ENCODE measurements around the gene KRTAP25-1. TPM values are rescaled to one million over a fixed set of nuclear protein-coding genes. Genes with fewer than 3 reads are reported as not detected.

The KRTAP25-1 gene
- polyA plus RNA-seq, 1 of the 3 experiments (the other 2 are of a cell fraction) = not detected

GRCh38 chr21:30333736-30334135 lies 44.4 kb upstream of the KRTAP25-1 start (continued):
- no peak for TF ChIP-seq SIN3A (IDR thresholded peaks at IDR 0.05; ENCODE audit: borderline replicate concordance, low read depth, low read length)
- TF ChIP-seq, protein P1, sequence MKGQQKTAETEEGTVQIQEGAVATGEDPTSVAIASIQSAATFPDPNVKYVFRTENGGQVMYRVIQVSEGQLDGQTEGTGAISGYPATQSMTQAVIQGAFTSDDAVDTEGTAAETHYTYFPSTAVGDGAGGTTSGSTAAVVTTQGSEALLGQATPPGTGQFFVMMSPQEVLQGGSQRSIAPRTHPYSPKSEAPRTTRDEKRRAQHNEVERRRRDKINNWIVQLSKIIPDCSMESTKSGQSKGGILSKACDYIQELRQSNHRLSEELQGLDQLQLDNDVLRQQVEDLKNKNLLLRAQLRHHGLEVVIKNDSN (IDR thresholded peaks at IDR 0.05; ENCODE audit: borderline replicate concordance, low read depth) = no peak
- TF ChIP-seq FOSL2 (IDR thresholded peaks at IDR 0.05; ENCODE audit: borderline replicate concordance, low read depth) = no peak

- no peaks in the 10 kb centered on the region for H3K9me3 ChIP-seq
- no peaks in the 10 kb centered on the region for H3K9me2 ChIP-seq
- no peak overlapping the region for H3K4me2 ChIP-seq
- no peak overlapping the region for H2AFZ ChIP-seq (ENCODE audit: low read depth)
- CTCF ChIA-PET = interaction anchor here (1.6 kb wide), 1 partner anchor 9 kb away, joined by 9 read pairs; no protein-coding TSS in a partner anchor
- no peak for DNase-seq
- TF ChIP-seq NFIC (IDR thresholded peaks at IDR 0.05; ENCODE audit: borderline replicate concordance) = no peak
- TF ChIP-seq CHD2 (IDR thresholded peaks at IDR 0.05; ENCODE audit: low read length, partially characterized antibody) = no peak
- TF ChIP-seq, protein P1 (IDR thresholded peaks at IDR 0.05; ENCODE audit: borderline replicate concordance, low read depth) = no peak
- TF ChIP-seq MEF2A (IDR thresholded peaks at IDR 0.05; ENCODE audit: borderline replicate concordance, low read depth) = no peak
- TF ChIP-seq RXRA (IDR thresholded peaks at IDR 0.05; ENCODE audit: borderline replicate concordance, low read depth) = no peak
- no peak for TF ChIP-seq TEAD4 (IDR thresholded peaks at IDR 0.05; ENCODE audit: borderline replicate concordance, insufficient read depth)
- no peak for TF ChIP-seq POLR2AphosphoS5 (IDR thresholded peaks at IDR 0.05; ENCODE audit: low read depth, low read length)
- no peak for TF ChIP-seq RCOR1 (IDR thresholded peaks at IDR 0.05; ENCODE audit: low read length)
- TF ChIP-seq YY1 (IDR thresholded peaks at IDR 0.05; ENCODE audit: low read depth) = no peak
- no peaks in the 10 kb centered on the region for H3F3A ChIP-seq (replicated peaks; ENCODE audit: insufficient read depth)
- 0% methylated on average over 2 of the region's 2 CpGs for whole genome bisulfite sequencing (ENCODE audit: low lambda C conversion rate)
- H3K4me3 ChIP-seq (ENCODE audit: low read depth in 2 of 2, low read length in 1 of 2) = no peak overlapping the region
- H3K36me3 ChIP-seq (replicated peaks in 1 of 2; ENCODE audit: control insufficient read depth in 1 of 2, insufficient read depth in 2 of 2, low read length in 1 of 2) = no peaks in the 10 kb centered on the region
- H3K27ac ChIP-seq (ENCODE audit: low read depth in 2 of 2, low read length in 1 of 2) = no peak overlapping the region
- POLR2A ChIA-PET = no interaction called here
- H3K79me2 ChIP-seq (ENCODE audit: insufficient read depth) = no peaks in the 10 kb centered on the region
- H4K20me1 ChIP-seq (ENCODE audit: insufficient read depth) = no peaks in the 10 kb centered on the region
- no peaks in the 10 kb centered on the region for H3K27me3 ChIP-seq (ENCODE audit: insufficient read depth)
- no peaks in the 10 kb centered on the region for H3K4me1 ChIP-seq (ENCODE audit: control insufficient read depth in 1 of 2, insufficient read depth in 2 of 2, low read depth in 1 of 2, low read length in 1 of 2)
- H3K9ac ChIP-seq = no peak overlapping the region
Measured at GRCh38 chr21:30332681-30333080, 43.4 kb upstream of the KRTAP25-1 start.

DNA sequence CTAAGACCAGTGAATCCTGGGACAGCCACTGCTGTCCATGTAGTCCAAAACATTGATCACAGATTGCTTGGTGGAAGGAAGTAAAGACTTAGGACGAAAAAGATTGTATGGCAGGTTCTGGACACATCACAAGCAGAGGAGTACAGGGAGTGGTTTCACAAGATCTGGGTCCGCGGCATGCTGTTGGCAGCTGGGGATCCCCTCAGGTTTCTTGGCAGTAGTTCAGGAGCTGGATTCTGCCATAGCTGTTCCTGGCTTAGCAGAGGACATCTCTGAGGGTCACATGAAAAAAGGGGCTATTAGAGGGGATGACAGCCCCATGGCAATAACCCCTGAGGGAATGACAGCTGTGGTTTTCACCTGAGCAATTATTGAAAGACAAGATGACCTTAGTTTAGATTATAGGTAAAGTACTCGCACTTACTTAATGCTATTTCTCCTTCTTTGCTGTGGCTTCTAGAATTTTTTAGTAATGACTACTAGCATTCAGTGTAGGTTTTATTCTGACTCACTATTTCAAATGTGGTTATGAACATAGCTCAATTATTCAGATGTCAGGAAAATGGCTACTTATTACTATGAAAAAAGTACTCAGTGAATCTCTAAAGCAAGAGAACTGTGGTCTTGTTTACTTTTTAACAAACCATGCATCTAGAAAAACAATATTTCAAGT lies 40.0 kb upstream of the KRTAP25-1 start:
- no peak overlapping the region for H2AFZ ChIP-seq (ENCODE audit: low read depth)
- no peaks in the 10 kb centered on the region for H3F3A ChIP-seq (replicated peaks; ENCODE audit: insufficient read depth)
- no peaks in the 10 kb centered on the region for H3K27me3 ChIP-seq (ENCODE audit: insufficient read depth)
- no peak overlapping the region for H3K4me2 ChIP-seq
- no peak overlapping the region for H3K9ac ChIP-seq
- DNase-seq = no peak
- ChIA-PET POLR2A (no interaction called here), CTCF (interaction anchor here (1.1 kb wide), 1 partner anchor 12 kb away, joined by 7 read pairs; no protein-coding TSS in a partner anchor)
- no peak overlapping the region for H3K4me3 ChIP-seq (ENCODE audit: low read depth in 2 of 2, low read length in 1 of 2)
- no peak overlapping the region for H3K27ac ChIP-seq (ENCODE audit: low read depth in 2 of 2, low read length in 1 of 2)
- H3K4me1 ChIP-seq (ENCODE audit: control insufficient read depth in 1 of 2, insufficient read depth in 2 of 2, low read depth in 1 of 2, low read length in 1 of 2) = no peaks in the 10 kb centered on the region
- H3K9me3 ChIP-seq = no peaks in the 10 kb centered on the region
- H4K20me1 ChIP-seq (ENCODE audit: insufficient read depth) = no peaks in the 10 kb centered on the region
- H3K9me2 ChIP-seq = no peaks in the 10 kb centered on the region
- H3K79me2 ChIP-seq (ENCODE audit: insufficient read depth) = no peaks in the 10 kb centered on the region
- 0% methylated on average over 4 of the region's 4 CpGs for WGBS (ENCODE audit: low lambda C conversion rate)
- no peaks in the 10 kb centered on the region for H3K36me3 ChIP-seq (replicated peaks in 1 of 2; ENCODE audit: control insufficient read depth in 1 of 2, insufficient read depth in 2 of 2, low read length in 1 of 2)
- TF ChIP-seq EZH2phosphoT487 (IDR thresholded peaks at IDR 0.05; ENCODE audit: borderline replicate concordance, low read depth) = no peak
- no peak for TF ChIP-seq YY1 (IDR thresholded peaks at IDR 0.05; ENCODE audit: low read depth)
- TF ChIP-seq GABPA (IDR thresholded peaks at IDR 0.05; ENCODE audit: low read depth) = no peak
- TF ChIP-seq TAF1 (IDR thresholded peaks at IDR 0.05; ENCODE audit: borderline replicate concordance, low read depth, low read length) = no peak
- no peak for TF ChIP-seq SIN3A (IDR thresholded peaks at IDR 0.05; ENCODE audit: borderline replicate concordance, low read depth, low read length)
- no peak for TF ChIP-seq ELF1 (IDR thresholded peaks at IDR 0.05)
- TF ChIP-seq GATA2 (CRISPR knock-in tag; IDR thresholded peaks at IDR 0.05) = no peak
- TF ChIP-seq TCF12 (IDR thresholded peaks at IDR 0.05) = no peak
- TF ChIP-seq, protein P1 (IDR thresholded peaks at IDR 0.05; ENCODE audit: borderline replicate concordance, low read depth) = no peak
- TF ChIP-seq MXI1 (IDR thresholded peaks at IDR 0.05; ENCODE audit: low read depth, low read length) = no peak
- no peak for TF ChIP-seq FOSL2 (IDR thresholded peaks at IDR 0.05; ENCODE audit: borderline replicate concordance, low read depth)
- TF ChIP-seq RAD21 (IDR thresholded peaks at IDR 0.05; ENCODE audit: low read length) = no peak
- TF ChIP-seq ZBTB33 (IDR thresholded peaks at IDR 0.05; ENCODE audit: borderline replicate concordance, low read depth) = no peak
